Activated CD8-positive, alpha-beta memory T cell treated with anti-CD3 and anti-CD28 coated beads for 4 hours (primary cell): Measurements from ENCODE around the gene PAH.

Source experiments
- DNase-seq, 2 donors: peaks; one replicate each; pipeline ENCODE4 v3.0.0-alpha.2; 2020; ENCODE audit warnings: low read depth in 2 of 2

The PAH gene

DNA sequence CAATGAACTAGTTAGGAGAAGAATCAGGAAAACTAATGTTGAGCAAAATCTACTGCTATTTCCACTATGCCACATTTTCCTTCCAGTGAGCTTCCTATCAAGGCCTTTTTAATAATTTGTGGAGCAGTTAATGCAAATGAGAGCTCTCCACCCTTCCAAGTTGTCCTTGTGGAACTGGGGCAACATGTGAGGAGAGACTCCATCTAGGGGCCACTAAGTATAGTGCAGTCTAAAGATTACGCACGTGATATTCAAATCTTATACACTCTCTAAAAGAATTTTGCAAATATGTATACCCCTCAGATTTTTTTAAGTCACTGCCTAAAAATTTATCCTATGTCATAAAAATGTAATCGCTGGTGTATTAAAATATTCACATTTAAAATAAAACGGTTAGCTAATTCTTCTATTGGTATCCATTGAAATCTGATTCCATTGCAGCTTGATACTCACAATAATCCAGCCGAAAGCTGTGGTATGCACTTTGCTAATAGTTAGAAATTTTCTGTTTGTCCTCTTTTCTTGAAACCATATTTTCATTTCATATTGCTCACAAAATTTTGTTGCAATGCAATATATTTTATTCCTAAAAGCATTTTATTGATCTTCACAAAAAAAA lies 100.1 kb downstream of the PAH start:
- no peak for DNase-seq

DNA sequence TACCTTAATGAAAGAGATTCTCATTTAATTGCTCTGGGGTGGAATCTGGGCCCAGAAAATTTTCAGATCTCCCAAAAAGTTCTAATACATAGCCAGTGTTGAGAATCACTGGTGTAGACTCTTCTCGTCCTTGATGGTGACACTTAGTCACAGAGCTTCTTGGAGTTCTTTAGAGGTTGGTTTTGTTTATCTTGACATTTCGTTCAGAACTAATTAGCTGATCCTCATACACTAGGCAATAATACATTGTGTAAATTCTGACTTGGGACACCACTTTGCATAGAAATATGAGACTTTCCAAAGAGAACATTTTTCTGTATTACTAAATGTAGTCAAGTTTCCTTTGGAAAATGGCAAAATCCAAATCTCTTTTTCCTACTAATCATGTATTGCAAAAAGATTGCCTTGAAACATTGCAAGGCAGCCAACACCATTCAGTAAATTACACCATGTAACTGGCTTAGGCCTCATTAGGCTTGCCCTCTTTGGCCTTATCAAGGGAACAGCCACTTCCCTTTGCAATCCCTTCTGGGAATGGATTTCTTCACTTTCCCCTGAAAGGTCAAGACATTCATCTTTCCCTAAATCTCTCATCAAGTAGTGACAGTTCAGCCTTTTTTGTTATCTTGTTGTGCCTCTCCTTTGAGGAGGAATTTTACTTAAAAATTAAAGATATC lies 102.2 kb downstream of the PAH start:
- no peak for DNase-seq

DNA sequence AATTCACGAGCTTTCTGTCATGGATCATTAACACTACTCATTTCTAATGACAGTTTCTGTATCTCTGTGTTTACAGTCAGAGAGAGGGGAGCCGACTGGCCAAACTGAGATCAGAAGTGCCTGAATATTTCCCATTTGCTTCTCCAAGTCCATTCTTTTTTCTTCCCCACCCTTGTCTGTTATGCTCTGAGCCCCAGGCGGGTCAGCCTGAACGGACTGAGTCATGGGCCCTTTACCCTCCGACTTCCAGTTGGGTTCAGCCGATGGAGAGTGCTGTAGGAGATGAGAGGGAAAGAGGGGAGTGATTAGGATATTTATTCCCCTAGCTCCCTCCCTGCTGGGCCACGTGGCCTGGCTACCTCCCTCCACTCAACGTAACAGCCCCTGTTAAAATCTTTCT lies 104.7 kb downstream of the PAH start:
- no peak for DNase-seq

DNA sequence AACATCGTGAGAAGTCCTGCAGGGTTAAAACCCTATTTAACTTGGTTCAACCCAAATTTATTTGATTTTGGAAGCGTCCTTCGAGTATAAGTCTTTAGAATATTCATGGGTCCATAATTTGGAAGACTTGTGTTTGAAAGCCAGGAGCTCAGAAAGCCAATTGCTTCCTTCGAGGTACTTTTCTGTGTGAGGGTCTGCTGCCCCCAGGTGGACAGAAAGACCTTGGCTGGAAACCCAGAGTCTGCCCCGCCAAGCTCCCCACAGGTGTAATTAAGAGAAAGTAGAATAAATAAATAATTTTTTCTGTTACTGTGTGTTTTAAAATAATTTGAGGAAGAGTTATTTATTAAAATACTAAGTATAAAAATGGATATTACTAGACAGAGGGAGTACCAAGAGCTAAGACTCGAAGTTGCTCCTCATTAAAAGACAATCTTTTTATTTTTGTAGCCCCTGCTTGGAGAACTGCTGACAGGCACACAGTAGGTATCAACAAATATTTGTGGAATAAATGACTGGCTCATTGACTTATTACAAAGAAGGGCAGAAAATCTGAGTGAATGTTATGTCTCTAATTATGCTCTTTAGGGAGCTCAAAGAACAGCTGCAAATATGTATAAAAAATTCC lies 105.8 kb downstream of the PAH start:
- no peak for DNase-seq

DNA sequence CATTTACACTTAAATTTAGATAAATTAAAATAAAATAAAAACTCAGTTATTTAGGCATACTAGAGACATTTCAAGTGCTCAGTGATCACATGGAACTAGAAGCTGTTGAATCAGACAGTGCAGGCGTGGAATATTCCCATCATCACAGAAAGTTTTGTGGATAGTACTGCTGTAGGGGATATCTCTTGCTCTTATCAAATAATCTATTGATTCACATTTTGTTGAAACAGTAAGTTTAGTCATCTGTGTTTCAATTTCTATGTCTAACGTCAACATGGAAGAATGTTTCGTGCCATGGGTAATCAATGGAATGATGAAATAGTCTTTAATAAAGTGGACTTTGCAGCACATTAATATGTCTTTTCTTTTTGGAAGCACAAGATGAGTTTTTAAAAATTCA lies 108.6 kb downstream of the PAH start:
- no peak for DNase-seq

DNA sequence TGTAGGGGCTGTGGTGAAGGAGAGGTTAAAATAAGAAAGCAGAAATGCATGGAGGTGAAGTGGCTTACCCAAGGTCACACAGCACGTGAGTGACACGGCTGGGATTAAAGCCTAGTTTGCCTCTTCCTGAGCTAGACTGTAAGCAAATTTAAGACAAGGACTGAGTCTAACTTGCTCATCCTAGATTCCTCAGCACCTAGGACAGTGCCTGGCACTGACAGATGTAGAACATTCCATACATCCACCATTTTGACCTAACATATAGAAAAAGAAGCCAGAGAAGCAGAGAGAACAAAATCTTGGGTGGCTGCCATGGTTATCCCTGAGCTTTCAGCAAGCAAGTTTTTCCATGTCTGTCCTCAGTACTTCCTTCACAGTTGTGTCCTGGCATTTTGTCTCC lies 110.5 kb downstream of the PAH start:
- DNase-seq, result no peak

DNA sequence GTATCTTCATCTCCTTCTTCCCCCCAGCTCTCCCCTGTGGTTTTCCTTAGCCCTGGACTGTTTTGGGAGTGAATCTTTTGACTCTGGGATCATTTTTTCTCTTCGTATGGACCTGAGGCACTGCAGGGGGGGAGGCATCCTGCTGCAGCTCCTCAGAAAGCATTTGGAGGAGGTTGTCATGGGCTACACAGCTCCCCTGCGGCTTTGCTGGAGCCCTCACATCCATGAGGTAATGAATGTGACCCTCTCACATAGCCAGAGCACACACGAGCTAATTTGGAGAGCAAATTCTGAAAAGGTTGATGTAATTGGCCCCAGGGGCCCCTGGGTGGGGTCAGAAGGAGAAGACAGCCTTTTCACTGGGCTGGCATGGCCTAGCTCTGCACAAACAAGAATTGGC lies 110.9 kb downstream of the PAH start:
- no peak for DNase-seq

DNA sequence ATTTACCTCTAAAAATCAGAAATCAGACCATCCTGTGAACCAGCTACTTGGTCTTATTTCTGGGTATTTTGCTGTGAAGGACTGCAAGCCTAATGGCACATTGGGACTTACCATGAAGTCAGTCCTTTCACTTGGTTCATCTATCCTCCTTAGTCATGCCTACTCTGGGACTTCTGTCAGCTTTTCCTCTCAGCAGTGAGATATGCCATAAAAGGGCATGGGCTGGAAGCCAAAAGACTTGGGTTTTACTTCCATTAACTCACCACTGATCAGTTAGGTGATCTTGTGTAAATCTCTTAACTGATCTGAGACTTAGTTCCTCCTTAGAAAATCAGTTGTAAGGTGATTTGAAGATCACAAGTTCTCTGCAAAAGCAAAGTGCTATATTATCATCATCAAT lies 116.5 kb downstream of the PAH start:
- DNase-seq, result no peak

DNA sequence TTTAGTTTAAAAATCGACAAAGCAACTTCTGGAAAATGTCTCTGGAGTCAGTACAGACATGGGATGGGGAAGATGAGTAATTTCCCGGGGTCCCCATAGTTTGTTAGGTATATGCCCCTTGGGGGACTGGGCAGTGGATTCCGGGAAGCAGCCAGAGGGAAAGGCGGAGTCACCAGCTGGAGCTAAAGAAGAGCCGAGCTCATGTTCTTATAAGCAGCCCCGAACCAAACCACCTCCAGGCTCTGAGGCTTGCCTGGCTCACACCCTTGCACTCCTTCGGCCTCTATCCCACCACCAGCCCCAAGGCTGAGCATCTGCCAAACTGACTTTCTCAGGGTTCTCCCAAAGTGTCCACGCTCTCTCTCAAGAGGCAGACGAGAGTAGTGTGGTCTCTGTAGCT lies 117.8 kb downstream of the PAH start:
- DNase-seq, result no peak

DNA sequence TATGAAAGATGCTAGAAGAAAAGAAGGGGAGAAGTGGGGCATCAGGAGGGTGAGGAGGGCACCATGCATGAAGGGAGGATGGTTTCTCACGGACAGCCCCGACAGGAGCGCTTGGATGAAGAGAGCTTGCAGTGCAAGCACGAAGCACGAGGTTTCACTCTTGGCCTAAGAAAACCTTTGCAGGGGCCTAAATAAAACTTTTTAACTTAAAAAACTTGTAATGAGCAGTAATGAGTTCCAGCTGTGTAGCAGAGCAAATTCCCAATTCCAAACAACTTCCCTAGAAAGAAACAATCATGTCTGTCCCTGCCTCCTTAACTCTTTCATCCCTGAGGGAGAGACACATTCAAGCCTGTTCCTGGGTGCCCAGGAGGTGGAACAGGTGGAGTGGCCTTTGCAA lies 119.5 kb downstream of the PAH start:
- DNase-seq, result no peak

DNA sequence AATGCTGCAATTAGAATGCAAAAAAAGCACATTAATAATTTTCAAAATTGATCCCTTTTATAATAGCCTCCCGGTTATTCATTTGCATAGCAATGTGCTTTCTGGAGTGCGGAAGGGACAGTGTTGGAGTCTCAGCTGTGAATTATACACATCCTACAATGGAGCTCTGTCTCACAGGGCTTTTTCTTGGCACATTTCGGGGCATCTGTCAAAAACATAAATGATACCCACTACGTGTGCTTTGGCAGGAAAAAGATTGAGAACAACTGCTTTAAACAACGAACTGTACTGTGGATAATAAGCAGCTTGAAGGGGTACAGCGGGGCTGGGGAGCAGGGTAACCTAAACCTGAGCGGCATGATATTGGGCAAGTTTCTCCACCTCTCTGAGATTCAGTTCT lies 123.1 kb downstream of the PAH start:
- DNase-seq, result no peak
